Measurements from ENCODE around the gene PSMG4. TPM values are rescaled to one million over a fixed set of nuclear protein-coding genes. Genes with fewer than 3 reads are reported as not detected.

The PSMG4 gene
- total and polyA plus RNA-seq, 9 of the 15 experiments (the other 6 are each of a cell fraction or from before 2014, with no cell fraction given), result 12.9 to 185 (median 52.0) TPM

DNA sequence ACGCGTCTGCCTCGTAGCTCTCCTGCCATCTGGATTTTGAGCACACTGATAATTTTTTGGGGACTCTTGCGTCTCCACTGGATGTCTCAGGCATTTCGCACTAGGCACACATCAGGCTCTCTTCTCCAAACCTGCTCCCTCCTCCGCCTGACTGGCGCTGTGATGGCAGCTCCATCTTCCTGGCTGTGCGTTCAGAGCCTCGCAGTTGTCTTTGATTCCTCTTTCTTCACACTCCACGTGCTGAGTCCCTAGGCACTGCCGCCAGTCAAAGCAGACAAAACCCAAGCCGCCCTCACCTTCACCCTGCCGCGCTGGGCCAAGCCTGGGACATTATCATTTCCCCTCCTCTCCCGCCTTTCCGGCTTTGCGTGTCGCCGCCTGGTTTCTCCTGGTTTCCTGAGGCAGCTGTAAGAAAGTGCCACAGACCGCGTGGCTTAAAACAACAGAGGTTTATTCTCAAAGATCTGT lies 778 bp downstream of the PSMG4 start:
- H3K79me2 ChIP-seq (ENCODE audit: control insufficient read depth, insufficient read depth, low read length), result peaks cover 59% of the 10 kb centered on the region
- H3K9me3 ChIP-seq (replicated peaks; ENCODE audit: control insufficient read depth, insufficient read depth, low read depth, low read length), result no peaks in the 10 kb centered on the region
- H3K4me1 ChIP-seq (replicated peaks in 1 of 2; ENCODE audit: control insufficient read depth in 2 of 2, insufficient read depth in 2 of 2, low read length in 2 of 2), result peaks cover 35 to 36% of the 10 kb centered on the region in 2 experiments
- no peaks in the 10 kb centered on the region for H3K27me3 ChIP-seq (ENCODE audit: control insufficient read depth in 2 of 2, insufficient read depth in 2 of 2, low read length in 2 of 2)
- H2AFZ ChIP-seq (ENCODE audit: low read depth, low read length), result peak overlapping the region; percentile 93
- peak overlapping the region; percentile 94 for H3K4me3 ChIP-seq
- POLR2A ChIA-PET, result interaction anchor here (0.6 to 2.2 kb wide), 13 partner anchors 13 to 465 kb away, joined by 3 to 9 read pairs (median 5); partner anchors contain the start of genes RIPK1 and TUBB2A
- FAIRE-seq (peak; percentile 78), DNase-seq (ENCODE audit: extremely low read depth in 1 of 4, low spot score in 3 of 4) (peak in 1 of 4 experiments; percentile 67), ATAC-seq (peak; percentile 67)
- CTCF ChIA-PET (ENCODE audit: low intra/inter-chr PET ratio), result interaction anchor here (0.7 to 1.4 kb wide), 2 partner anchors 69 to 133 kb away, joined by 3 to 5 read pairs; no protein-coding TSS in a partner anchor
- H3K36me3 ChIP-seq (ENCODE audit: control insufficient read depth, insufficient read depth, low read length), result peaks cover 41% of the 10 kb centered on the region
- intact Hi-C loops (cut with micrococcal nuclease) (loop anchor here (2.0 to 10.0 kb wide), 2 partner anchors 133 to 265 kb away; partner anchors contain the start of gene NQO2), in situ Hi-C loops (cut with MboI) (loop anchor here (10.0 kb wide), 1 partner anchor 265 kb away; the partner anchor contains the start of gene NQO2)
- peak overlapping the region; percentile 87 for H3K27ac ChIP-seq (ENCODE audit: extremely low read depth, low read depth, low read length)
- H3K9ac ChIP-seq (ENCODE audit: insufficient read depth in 1 of 2, low read depth in 2 of 2, low read length in 2 of 2), result peak overlapping the region; percentile 79 to 94
- peaks cover 15% of the 10 kb centered on the region for H3K9me1 ChIP-seq (ENCODE audit: control insufficient read depth, insufficient read depth, low read length)
- BruUV-seq (replicated peaks), result no TSS peak
- peaks cover 32% of the 10 kb centered on the region for H4K20me1 ChIP-seq (replicated peaks; ENCODE audit: control insufficient read depth, insufficient read depth, low read length)
- WGBS (ENCODE audit: insufficient coverage, low coverage, missing lambda C conversion rate), result under 1% methylated on average over 21 of the region's 21 CpGs
- H3K4me2 ChIP-seq (ENCODE audit: insufficient read depth, low read length), result peak overlapping the region; percentile 93
- TF ChIP-seq, protein P1, sequence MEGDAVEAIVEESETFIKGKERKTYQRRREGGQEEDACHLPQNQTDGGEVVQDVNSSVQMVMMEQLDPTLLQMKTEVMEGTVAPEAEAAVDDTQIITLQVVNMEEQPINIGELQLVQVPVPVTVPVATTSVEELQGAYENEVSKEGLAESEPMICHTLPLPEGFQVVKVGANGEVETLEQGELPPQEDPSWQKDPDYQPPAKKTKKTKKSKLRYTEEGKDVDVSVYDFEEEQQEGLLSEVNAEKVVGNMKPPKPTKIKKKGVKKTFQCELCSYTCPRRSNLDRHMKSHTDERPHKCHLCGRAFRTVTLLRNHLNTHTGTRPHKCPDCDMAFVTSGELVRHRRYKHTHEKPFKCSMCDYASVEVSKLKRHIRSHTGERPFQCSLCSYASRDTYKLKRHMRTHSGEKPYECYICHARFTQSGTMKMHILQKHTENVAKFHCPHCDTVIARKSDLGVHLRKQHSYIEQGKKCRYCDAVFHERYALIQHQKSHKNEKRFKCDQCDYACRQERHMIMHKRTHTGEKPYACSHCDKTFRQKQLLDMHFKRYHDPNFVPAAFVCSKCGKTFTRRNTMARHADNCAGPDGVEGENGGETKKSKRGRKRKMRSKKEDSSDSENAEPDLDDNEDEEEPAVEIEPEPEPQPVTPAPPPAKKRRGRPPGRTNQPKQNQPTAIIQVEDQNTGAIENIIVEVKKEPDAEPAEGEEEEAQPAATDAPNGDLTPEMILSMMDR (IDR thresholded peaks at IDR 0.05 in 2 of 3, conservative IDR thresholded peaks at IDR 0.05 in 1 of 3; ENCODE audit: insufficient read depth in 2 of 3, low read depth in 1 of 3, low read length in 3 of 3), result peak in 2 of 3 experiments; percentile 32 to 44; a peak in 3 of 6 replicates
- TF ChIP-seq, protein P2, sequence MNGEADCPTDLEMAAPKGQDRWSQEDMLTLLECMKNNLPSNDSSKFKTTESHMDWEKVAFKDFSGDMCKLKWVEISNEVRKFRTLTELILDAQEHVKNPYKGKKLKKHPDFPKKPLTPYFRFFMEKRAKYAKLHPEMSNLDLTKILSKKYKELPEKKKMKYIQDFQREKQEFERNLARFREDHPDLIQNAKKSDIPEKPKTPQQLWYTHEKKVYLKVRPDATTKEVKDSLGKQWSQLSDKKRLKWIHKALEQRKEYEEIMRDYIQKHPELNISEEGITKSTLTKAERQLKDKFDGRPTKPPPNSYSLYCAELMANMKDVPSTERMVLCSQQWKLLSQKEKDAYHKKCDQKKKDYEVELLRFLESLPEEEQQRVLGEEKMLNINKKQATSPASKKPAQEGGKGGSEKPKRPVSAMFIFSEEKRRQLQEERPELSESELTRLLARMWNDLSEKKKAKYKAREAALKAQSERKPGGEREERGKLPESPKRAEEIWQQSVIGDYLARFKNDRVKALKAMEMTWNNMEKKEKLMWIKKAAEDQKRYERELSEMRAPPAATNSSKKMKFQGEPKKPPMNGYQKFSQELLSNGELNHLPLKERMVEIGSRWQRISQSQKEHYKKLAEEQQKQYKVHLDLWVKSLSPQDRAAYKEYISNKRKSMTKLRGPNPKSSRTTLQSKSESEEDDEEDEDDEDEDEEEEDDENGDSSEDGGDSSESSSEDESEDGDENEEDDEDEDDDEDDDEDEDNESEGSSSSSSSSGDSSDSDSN (IDR thresholded peaks at IDR 0.05; ENCODE audit: borderline replicate concordance in 1 of 2, low read depth in 2 of 2, low read length in 2 of 2), result 0 out of 4 replicates have a peak, but pooled peaks of 1 of the 2 experiments have one; percentile 25
- no peak for TF ChIP-seq ZNF133 (CRISPR knock-in tag; IDR thresholded peaks at IDR 0.05)
- TF ChIP-seq, protein P3, sequence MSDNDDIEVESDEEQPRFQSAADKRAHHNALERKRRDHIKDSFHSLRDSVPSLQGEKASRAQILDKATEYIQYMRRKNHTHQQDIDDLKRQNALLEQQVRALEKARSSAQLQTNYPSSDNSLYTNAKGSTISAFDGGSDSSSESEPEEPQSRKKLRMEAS (CRISPR knock-in tag; IDR thresholded peaks at IDR 0.05), result peak; percentile 69; the same call in 1 of the 2 replicates
- TF ChIP-seq SUPT5H (IDR thresholded peaks at IDR 0.05), result 0 out of 2 replicates have a peak, but pooled peaks have one; percentile 10
- TF ChIP-seq RCOR1 (IDR thresholded peaks at IDR 0.05; ENCODE audit: borderline replicate concordance in 1 of 2, low read depth in 2 of 2, low read length in 2 of 2), result peak in 1 of 2 experiments; percentile 59; a peak in 1 of 4 replicates
- peak; percentile 91 for TF ChIP-seq ZNF766 (CRISPR knock-in tag; conservative IDR thresholded peaks at IDR 0.05)
- TF ChIP-seq, protein P4, sequence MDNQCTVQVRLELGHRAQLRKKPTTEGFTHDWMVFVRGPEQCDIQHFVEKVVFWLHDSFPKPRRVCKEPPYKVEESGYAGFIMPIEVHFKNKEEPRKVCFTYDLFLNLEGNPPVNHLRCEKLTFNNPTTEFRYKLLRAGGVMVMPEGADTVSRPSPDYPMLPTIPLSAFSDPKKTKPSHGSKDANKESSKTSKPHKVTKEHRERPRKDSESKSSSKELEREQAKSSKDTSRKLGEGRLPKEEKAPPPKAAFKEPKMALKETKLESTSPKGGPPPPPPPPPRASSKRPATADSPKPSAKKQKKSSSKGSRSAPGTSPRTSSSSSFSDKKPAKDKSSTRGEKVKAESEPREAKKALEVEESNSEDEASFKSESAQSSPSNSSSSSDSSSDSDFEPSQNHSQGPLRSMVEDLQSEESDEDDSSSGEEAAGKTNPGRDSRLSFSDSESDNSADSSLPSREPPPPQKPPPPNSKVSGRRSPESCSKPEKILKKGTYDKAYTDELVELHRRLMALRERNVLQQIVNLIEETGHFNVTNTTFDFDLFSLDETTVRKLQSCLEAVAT (IDR thresholded peaks at IDR 0.05), result peak in 1 of 2 experiments; percentile 62; a peak in 2 of 4 replicates
- TF ChIP-seq, protein P5, sequence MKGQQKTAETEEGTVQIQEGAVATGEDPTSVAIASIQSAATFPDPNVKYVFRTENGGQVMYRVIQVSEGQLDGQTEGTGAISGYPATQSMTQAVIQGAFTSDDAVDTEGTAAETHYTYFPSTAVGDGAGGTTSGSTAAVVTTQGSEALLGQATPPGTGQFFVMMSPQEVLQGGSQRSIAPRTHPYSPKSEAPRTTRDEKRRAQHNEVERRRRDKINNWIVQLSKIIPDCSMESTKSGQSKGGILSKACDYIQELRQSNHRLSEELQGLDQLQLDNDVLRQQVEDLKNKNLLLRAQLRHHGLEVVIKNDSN (CRISPR knock-in tag; IDR thresholded peaks at IDR 0.05), result peak; percentile 47; the same call in 1 of the 2 replicates
- TF ChIP-seq MYC (IDR thresholded peaks at IDR 0.05; ENCODE audit: low read depth, low read length), result peak; percentile 5
- TF ChIP-seq MYC (CRISPR knock-in tag; IDR thresholded peaks at IDR 0.05; ENCODE audit: borderline replicate concordance, low read depth), result no peak
- TF ChIP-seq CTBP1 (IDR thresholded peaks at IDR 0.05; ENCODE audit: borderline replicate concordance), result peak; percentile 14; the same call in 1 of the 2 replicates
- TF ChIP-seq KHSRP (IDR thresholded peaks at IDR 0.05), result no peak
